Breast epithelium (tissue), 3 donors: Measurements from ENCODE around the gene KRTAP2-4.

Source experiments
- CTCF ChIP-seq, 3 donors: fragments of 450-650 bp; IDR thresholded peaks; one replicate each; pipeline ENCODE4 v1.5.1; 2016 to 2017; ENCODE audit warnings: antibody characterized with exemption in 3 of 3, mild to moderate bottlenecking in 3 of 3, moderate library complexity in 3 of 3
- POLR2A ChIP-seq: fragments of 450-650 bp; IDR thresholded peaks from one replicate; pipeline ENCODE4 v1.6.1; 2016; ENCODE audit warnings: antibody characterized with exemption, mild to moderate bottlenecking, moderate library complexity

GRCh38 chr17:41101586-41102259 lies 36.0 kb upstream of the KRTAP2-4 start, which contains the start of gene KRTAP4-16:
- TF ChIP-seq CTCF (IDR thresholded peaks at IDR 0.05) (no peak), POLR2A (no peak)
